SK-N-SH (cell line): ENCODE data around the gene RBM20.

ENCODE experiments used
- CTCF ChIP-seq: fragments of 200-600 bp; sonication (generic); IDR thresholded peaks from 2 replicates; pipeline ENCODE4 v1.6.1; 2017; ENCODE audit warnings: antibody characterized with exemption, mild to moderate bottlenecking, moderate library complexity
- EZH2phosphoT487 ChIP-seq: fragments of 200-600 bp; sonication (generic); IDR thresholded peaks from 2 replicates; pipeline ENCODE4 v1.6.1; 2017; ENCODE audit warnings: low read depth, mixed run types, mild to moderate bottlenecking, antibody characterized with exemption, moderate library complexity, borderline replicate concordance
- FOSL2 ChIP-seq: IDR thresholded peaks from 2 replicates; pipeline ENCODE4 v1.4.0; 2012; ENCODE audit warnings: low read depth, mild to moderate bottlenecking, moderate library complexity, borderline replicate concordance
- GABPA ChIP-seq: IDR thresholded peaks from 2 replicates; pipeline ENCODE4 v1.4.0; 2012; ENCODE audit warnings: low read depth, mild to moderate bottlenecking
- TAF1 ChIP-seq: IDR thresholded peaks from 2 replicates; pipeline ENCODE4 v1.6.1; 2012; ENCODE audit warnings: low read depth, mild to moderate bottlenecking, low read length, moderate library complexity, borderline replicate concordance

GRCh38 chr10:110711382-110711781, 67.2 kb downstream of the RBM20 start:
- TF ChIP-seq CTCF (no peak), GABPA (no peak), TAF1 (no peak), FOSL2 (no peak), EZH2phosphoT487 (no peak)
